ENCODE measurements around the gene YTHDF2. TPM values are rescaled to one million over a fixed set of nuclear protein-coding genes. Genes with fewer than 3 reads are reported as not detected.

Gene YTHDF2
- total and polyA plus RNA-seq, 2 experiments from 2014 or later: 62.8 to 84.0 TPM

DNA sequence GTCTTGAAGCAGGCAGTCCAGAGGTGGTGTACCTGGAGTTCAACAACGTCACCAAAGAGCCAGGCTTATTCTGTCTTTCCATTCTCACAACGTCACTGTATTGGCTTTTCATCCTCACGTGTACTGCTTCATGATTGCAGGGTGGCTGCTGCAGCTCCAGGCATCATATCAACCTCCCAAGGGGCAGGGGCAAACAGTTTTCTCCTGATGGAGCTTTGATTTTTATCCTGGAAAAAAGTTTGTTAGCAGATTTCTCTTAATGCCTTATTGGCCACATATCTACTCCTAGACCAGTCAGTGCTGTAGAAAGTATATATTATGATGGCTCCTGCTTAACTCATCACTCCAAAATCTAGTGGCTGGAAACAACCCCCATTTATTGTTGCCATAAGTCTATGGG lies 66.9 kb downstream of the YTHDF2 start:
- Histone ChIP-seq H3K36me3 (no peaks in the 10 kb centered on the region), H3K4me3 (no peak overlapping the region), H3K27me3 (no peaks in the 10 kb centered on the region), H3K9me3 (ENCODE audit: low read depth) (no peaks in the 10 kb centered on the region), H3K4me1 (ENCODE audit: low read depth) (no peaks in the 10 kb centered on the region), H3K27ac (no peak overlapping the region)
- DNase-seq (ENCODE audit: low read depth in 1 of 2, low spot score in 1 of 2): no peak
- TF ChIP-seq, protein P1, sequence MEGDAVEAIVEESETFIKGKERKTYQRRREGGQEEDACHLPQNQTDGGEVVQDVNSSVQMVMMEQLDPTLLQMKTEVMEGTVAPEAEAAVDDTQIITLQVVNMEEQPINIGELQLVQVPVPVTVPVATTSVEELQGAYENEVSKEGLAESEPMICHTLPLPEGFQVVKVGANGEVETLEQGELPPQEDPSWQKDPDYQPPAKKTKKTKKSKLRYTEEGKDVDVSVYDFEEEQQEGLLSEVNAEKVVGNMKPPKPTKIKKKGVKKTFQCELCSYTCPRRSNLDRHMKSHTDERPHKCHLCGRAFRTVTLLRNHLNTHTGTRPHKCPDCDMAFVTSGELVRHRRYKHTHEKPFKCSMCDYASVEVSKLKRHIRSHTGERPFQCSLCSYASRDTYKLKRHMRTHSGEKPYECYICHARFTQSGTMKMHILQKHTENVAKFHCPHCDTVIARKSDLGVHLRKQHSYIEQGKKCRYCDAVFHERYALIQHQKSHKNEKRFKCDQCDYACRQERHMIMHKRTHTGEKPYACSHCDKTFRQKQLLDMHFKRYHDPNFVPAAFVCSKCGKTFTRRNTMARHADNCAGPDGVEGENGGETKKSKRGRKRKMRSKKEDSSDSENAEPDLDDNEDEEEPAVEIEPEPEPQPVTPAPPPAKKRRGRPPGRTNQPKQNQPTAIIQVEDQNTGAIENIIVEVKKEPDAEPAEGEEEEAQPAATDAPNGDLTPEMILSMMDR (IDR thresholded peaks at IDR 0.05; ENCODE audit: low read depth, low read length): no peak

DNA sequence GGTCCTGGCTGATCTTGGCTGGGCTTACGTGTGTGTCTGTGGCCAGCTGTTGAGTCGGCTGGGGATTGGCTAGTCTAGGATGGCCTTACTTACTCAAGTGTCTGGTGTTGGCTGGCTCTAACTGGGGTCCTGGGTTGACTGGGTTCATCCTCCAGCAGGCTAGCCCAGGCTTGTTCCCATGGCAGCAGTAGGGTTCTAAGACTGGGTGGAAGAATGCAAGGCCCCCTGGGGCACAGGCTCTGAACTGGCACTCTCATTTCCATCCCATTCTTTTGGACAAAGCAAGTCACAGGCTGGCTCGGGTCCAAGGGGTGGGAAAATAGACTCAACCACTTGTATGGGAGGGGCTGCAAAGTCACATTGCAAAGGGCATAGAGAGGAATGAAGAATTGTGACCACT lies 67.3 kb downstream of the YTHDF2 start:
- no peaks in the 10 kb centered on the region for H3K9me3 ChIP-seq (ENCODE audit: low read depth)
- H3K4me3 ChIP-seq: no peak overlapping the region
- no peaks in the 10 kb centered on the region for H3K27me3 ChIP-seq
- no peaks in the 10 kb centered on the region for H3K4me1 ChIP-seq (ENCODE audit: low read depth)
- TF ChIP-seq, protein P1 (IDR thresholded peaks at IDR 0.05; ENCODE audit: low read depth, low read length): no peak
- no peak for DNase-seq (ENCODE audit: low read depth in 1 of 2, low spot score in 1 of 2)
- H3K27ac ChIP-seq: no peak overlapping the region
- H3K36me3 ChIP-seq: no peaks in the 10 kb centered on the region

DNA sequence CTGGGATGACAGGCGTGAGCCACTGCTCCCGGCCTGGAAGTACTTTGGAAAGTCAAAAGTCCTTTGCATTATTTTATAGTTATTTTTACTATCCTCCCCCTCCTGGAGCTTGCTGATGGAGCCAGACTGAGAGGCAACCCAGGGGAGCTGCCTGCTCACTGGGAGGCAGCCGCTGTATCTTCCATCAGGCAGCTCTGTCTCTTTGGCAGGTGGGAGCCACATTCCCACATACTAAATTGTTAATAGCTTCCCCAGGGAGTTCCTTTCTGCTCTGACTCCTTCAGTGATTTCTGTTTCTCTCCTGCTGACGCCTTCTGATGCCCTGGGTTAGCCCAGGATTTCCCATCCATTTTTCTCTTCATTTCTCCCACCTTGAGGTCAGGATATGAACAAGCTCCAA lies 70.3 kb downstream of the YTHDF2 start:
- no peak for DNase-seq (ENCODE audit: low read depth in 1 of 2, low spot score in 1 of 2)
- Histone ChIP-seq H3K27me3 (peaks cover 23% of the 10 kb centered on the region), H3K4me1 (ENCODE audit: low read depth) (no peaks in the 10 kb centered on the region), H3K27ac (no peak overlapping the region), H3K9me3 (ENCODE audit: low read depth) (no peaks in the 10 kb centered on the region), H3K36me3 (no peaks in the 10 kb centered on the region), H3K4me3 (no peak overlapping the region)
- TF ChIP-seq, protein P1 (IDR thresholded peaks at IDR 0.05; ENCODE audit: low read depth, low read length): no peak

DNA sequence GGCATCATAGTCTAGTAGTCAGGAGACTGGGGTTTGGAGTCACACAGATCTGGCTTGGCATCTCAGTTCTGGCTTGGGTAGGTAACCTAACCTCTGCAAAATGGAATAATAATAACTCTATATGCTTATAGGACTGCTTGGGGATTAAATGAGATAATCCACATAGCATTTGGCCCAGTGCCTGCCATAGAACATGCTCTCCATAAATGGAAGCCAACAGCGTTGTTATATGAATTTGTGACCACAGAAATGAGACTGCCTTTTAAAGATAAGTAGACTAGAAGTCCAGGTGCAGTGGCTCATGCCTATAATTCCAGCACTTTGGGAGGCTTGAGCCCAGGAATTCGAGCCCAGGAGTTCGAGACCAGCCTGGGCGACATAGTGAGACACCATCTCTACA lies 71.2 kb downstream of the YTHDF2 start:
- DNase-seq (ENCODE audit: low read depth in 1 of 2, low spot score in 1 of 2): no peak
- peaks cover 32% of the 10 kb centered on the region for H3K27me3 ChIP-seq
- H3K27ac ChIP-seq: no peak overlapping the region
- TF ChIP-seq, protein P1 (IDR thresholded peaks at IDR 0.05; ENCODE audit: low read depth, low read length): no peak
- H3K9me3 ChIP-seq (ENCODE audit: low read depth): no peaks in the 10 kb centered on the region
- no peaks in the 10 kb centered on the region for H3K36me3 ChIP-seq
- no peaks in the 10 kb centered on the region for H3K4me1 ChIP-seq (ENCODE audit: low read depth)
- no peak overlapping the region for H3K4me3 ChIP-seq

DNA sequence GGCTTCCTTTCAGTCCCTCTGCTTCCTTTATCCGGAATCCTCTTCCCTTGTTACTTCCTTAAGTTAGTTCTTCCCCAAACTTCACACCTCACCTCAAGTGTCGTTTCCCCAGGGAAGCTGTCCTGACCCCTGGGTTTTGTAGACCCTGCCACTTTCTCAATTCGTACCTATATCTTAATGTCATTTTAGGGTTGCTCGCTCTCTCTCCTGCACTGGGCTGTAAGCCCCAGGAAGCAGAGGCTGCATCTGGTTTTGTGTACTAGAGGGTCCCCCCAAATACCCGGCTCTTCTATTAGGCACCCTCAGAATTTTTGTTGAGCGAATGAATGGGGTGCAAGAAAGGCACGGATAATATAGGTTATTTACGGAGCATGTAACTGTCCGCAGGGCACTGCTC lies 74.6 kb downstream of the YTHDF2 start:
- Histone ChIP-seq H3K27ac (no peak overlapping the region), H3K4me3 (no peak overlapping the region), H3K36me3 (no peaks in the 10 kb centered on the region), H3K27me3 (peaks cover 37% of the 10 kb centered on the region), H3K4me1 (ENCODE audit: low read depth) (peaks cover 6% of the 10 kb centered on the region), H3K9me3 (ENCODE audit: low read depth) (no peaks in the 10 kb centered on the region)
- TF ChIP-seq, protein P1 (IDR thresholded peaks at IDR 0.05; ENCODE audit: low read depth, low read length): no peak
- DNase-seq (ENCODE audit: low read depth in 1 of 2, low spot score in 1 of 2): no peak

All from cardiac muscle cell (in vitro differentiated cells and primary cell).